Stomach (tissue), 9 donors: ENCODE data around the gene LRP11. TPM values are rescaled to one million over a fixed set of nuclear protein-coding genes. Genes with fewer than 3 reads are reported as not detected.

Experiments used
- DNase-seq, 2 donors: peaks; one replicate each; pipeline versions ENCODE4 v3.0.0 to v3.0.0-alpha.2; 2013 to 2019
- H3K27ac ChIP-seq, 5 donors: fragments of 200-600 bp in 4 of 5; sonication (generic) in 4 of 5; one replicate each; pipeline ENCODE4 v1.5.1; 2013 to 2019; ENCODE audit warnings: mild to moderate bottlenecking in 1 of 5, moderate library complexity in 1 of 5
- H3K27me3 ChIP-seq, 3 donors: fragments of 200-600 bp; sonication (generic); one replicate each; pipeline ENCODE4 v1.5.1; 2017 to 2019; ENCODE audit warnings: mixed run types in 1 of 3
- H3K36me3 ChIP-seq, 4 donors: fragments of 200-600 bp; sonication (generic); 1 replicate in 3 of 4; 2 replicates in 1 of 4; pipeline ENCODE4 v1.5.1; 2016 to 2019
- H3K4me1 ChIP-seq, 4 donors: fragments of 200-600 bp; sonication (generic); one replicate each; pipeline ENCODE4 v1.5.1; 2016 to 2019
- H3K4me3 ChIP-seq, 4 donors: fragments of 200-600 bp; sonication (generic) in 3 of 4; one replicate each; pipeline ENCODE4 v1.5.1; 2016 to 2019; ENCODE audit warnings: mild to moderate bottlenecking in 1 of 4
- H3K9me3 ChIP-seq, 4 donors: fragments of 200-600 bp; sonication (generic); one replicate each; pipeline ENCODE4 v1.5.1; 2016 to 2019
- CTCF ChIP-seq, 7 experiments: fragments of 450-650 bp in 4 of 7; fragments of 200-600 bp in 3 of 7; sonication (generic) in 3 of 7; IDR thresholded peaks; one replicate each; pipeline ENCODE4 v1.5.1; 2016 to 2019; ENCODE audit warnings: antibody characterized with exemption in 7 of 7, control low read depth in 2 of 7, mild to moderate bottlenecking in 1 of 7
- EP300 ChIP-seq: sonication (generic); formaldehyde crosslinking; IDR thresholded peaks from one replicate; pipeline ENCODE4 v1.6.1; 2017; ENCODE audit warnings: antibody characterized with exemption
- POLR2A ChIP-seq, 4 donors: fragments of 450-650 bp; IDR thresholded peaks; one replicate each; pipeline ENCODE4 v1.6.1; 2016; ENCODE audit warnings: antibody characterized with exemption in 4 of 4, control low read depth in 2 of 4, mild to moderate bottlenecking in 1 of 4, moderate library complexity in 1 of 4
- POLR2AphosphoS5 ChIP-seq, 3 donors: sonication (generic); formaldehyde crosslinking; IDR thresholded peaks; one replicate each; pipeline ENCODE4 v1.6.1; 2016; ENCODE audit warnings: antibody characterized with exemption in 3 of 3
- WGBS, 5 donors: extraction: QIAGEN DNeasy Blood & Tissue Kit in 3 of 5; methylation state at CpG; one replicate each; pipeline versions ENCODE4 v1.1.5 to v1.1.7; 2013 to 2018; 5-methylcytosine and 5-hydroxymethylcytosine counted together
- intact Hi-C: fragments of 100-400 bp; cut with DNase I; formaldehyde crosslinking; loops from one replicate; pipeline ENCODE4 v1.15.1; 2023; ENCODE audit warnings: low total_unique reads
- polyA plus RNA-seq, 3 donors: library from polyadenylated mRNA; stranded (reverse); fragments of 200-250 nt; gene quantifications; one replicate each; pipeline ENCODE4 v1.2.3, GENCODE V29; 2013
- total RNA-seq, 5 donors: library from RNA; depleted of rRNA; stranded (reverse); fragments of >200 nt; gene quantifications; one replicate each; pipeline versions ENCODE4 v1.1.0 to v1.2.3, GENCODE V29; 2014 to 2016
- donor health status: healthy with polysubstance abuse.
- donor health status: Bipolar disorder and iron deficiency.
- donor health status: healthy.

The LRP11 gene
- total and polyA plus RNA-seq, 8 donors = 1.8 to 80.8 (median 12.8) TPM

- TF ChIP-seq POLR2AphosphoS5 (IDR thresholded peaks at IDR 0.05) = no peak
- no peak for TF ChIP-seq EP300
- TF ChIP-seq CTCF (IDR thresholded peaks at IDR 0.05) = no peak
- TF ChIP-seq POLR2A (IDR thresholded peaks at IDR 0.05) = no peak
- no peaks in the 10 kb centered on the region for H3K9me3 ChIP-seq
- no peaks in the 10 kb centered on the region for H3K36me3 ChIP-seq
- H3K27me3 ChIP-seq = no peaks in the 10 kb centered on the region
- 76 to 87% (median 82%) methylated on average over 3 of the region's 3 CpGs for WGBS, 5 donors
- no peak overlapping the region for H3K4me3 ChIP-seq
- peaks cover 0 to 15% (median 5%) of the 10 kb centered on the region in 4 donors for H3K4me1 ChIP-seq
- H3K27ac ChIP-seq = no peak overlapping the region
- no peak for DNase-seq
- intact Hi-C loops = no loop called here
Observed at GRCh38 chr6:149885888-149886287, 21.7 kb upstream of the LRP11 start.

- Histone ChIP-seq H3K36me3 (no peaks in the 10 kb centered on the region), H3K4me1 (peaks cover 0 to 10% (median 4%) of the 10 kb centered on the region in 4 donors), H3K27ac (no peak overlapping the region), H3K9me3 (no peaks in the 10 kb centered on the region), H3K4me3 (no peak overlapping the region), H3K27me3 (no peaks in the 10 kb centered on the region)
- no peak for DNase-seq
- intact Hi-C loops = no loop called here
- no peak for TF ChIP-seq POLR2A (IDR thresholded peaks at IDR 0.05)
- no peak for TF ChIP-seq POLR2AphosphoS5 (IDR thresholded peaks at IDR 0.05)
- TF ChIP-seq CTCF (IDR thresholded peaks at IDR 0.05) = no peak
- TF ChIP-seq EP300 = no peak
- WGBS, 5 donors = 68 to 76% (median 74%) methylated on average over 7 of the region's 7 CpGs
Observed at GRCh38 chr6:149884617-149885016, 20.5 kb upstream of the LRP11 start.

GRCh38 chr6:149884215-149884614 is 20.1 kb upstream of the LRP11 start:
- Histone ChIP-seq H3K27me3 (no peaks in the 10 kb centered on the region), H3K36me3 (no peaks in the 10 kb centered on the region), H3K4me3 (peak overlapping the region in 2 of 4 donors; percentile 7 to 13), H3K4me1 (peaks cover 0 to 10% (median 4%) of the 10 kb centered on the region in 4 donors), H3K27ac (no peak overlapping the region), H3K9me3 (no peaks in the 10 kb centered on the region)
- DNase-seq = peak; percentile 55 to 59
- TF ChIP-seq POLR2AphosphoS5 (IDR thresholded peaks at IDR 0.05) = no peak
- no peak for TF ChIP-seq CTCF (IDR thresholded peaks at IDR 0.05)
- TF ChIP-seq EP300 = no peak
- no peak for TF ChIP-seq POLR2A (IDR thresholded peaks at IDR 0.05)
- 28 to 47% (median 39%) methylated on average over 11 of the region's 11 CpGs for WGBS, 5 donors
- intact Hi-C loops = no loop called here

- H3K4me3 ChIP-seq = no peak overlapping the region
- TF ChIP-seq POLR2AphosphoS5 (IDR thresholded peaks at IDR 0.05) (no peak), EP300 (no peak), CTCF (IDR thresholded peaks at IDR 0.05) (no peak), POLR2A (IDR thresholded peaks at IDR 0.05) (no peak)
- DNase-seq = no peak
- H3K27ac ChIP-seq = no peak overlapping the region
- intact Hi-C loops = no loop called here
- H3K4me1 ChIP-seq = peaks cover 0 to 10% (median 4%) of the 10 kb centered on the region in 4 donors
- WGBS, 5 donors = 81 to 95% (median 90%) methylated on average over 2 of the region's 2 CpGs
- no peaks in the 10 kb centered on the region for H3K27me3 ChIP-seq
- H3K36me3 ChIP-seq = no peaks in the 10 kb centered on the region
- H3K9me3 ChIP-seq = no peaks in the 10 kb centered on the region
Observed at GRCh38 chr6:149881860-149882259, 17.7 kb upstream of the LRP11 start.
